Spinal cord (tissue), 10 donors: ENCODE data around the gene KIF13A. TPM values are rescaled to one million over a fixed set of nuclear protein-coding genes. Genes with fewer than 3 reads are reported as not detected.

ENCODE experiments used
- DNase-seq, 6 donors: peaks; one replicate each; pipeline versions ENCODE4 v3.0.0 to v3.0.0-alpha.2; 2013 to 2015; ENCODE audit warnings: low spot score in 6 of 6, low read depth in 4 of 6
- H3K27ac ChIP-seq: one replicate; pipeline ENCODE4 v1.5.1; 2013; ENCODE audit warnings: low read depth, low read length, control low read depth
- H3K27me3 ChIP-seq: one replicate; pipeline ENCODE4 v1.6.1; 2013; ENCODE audit warnings: low read length; ENCODE audit not compliant: control insufficient read depth, insufficient read depth
- H3K36me3 ChIP-seq: one replicate; pipeline ENCODE4 v1.6.1; 2013; ENCODE audit warnings: low read length; ENCODE audit not compliant: control insufficient read depth, insufficient read depth
- H3K4me1 ChIP-seq: one replicate; pipeline ENCODE4 v1.6.1; 2013; ENCODE audit warnings: low read length; ENCODE audit not compliant: control insufficient read depth, insufficient read depth
- H3K4me3 ChIP-seq: one replicate; pipeline ENCODE4 v1.5.1; 2013; ENCODE audit warnings: low read depth, low read length, control low read depth
- H3K9me3 ChIP-seq: one replicate; pipeline ENCODE4 v1.6.1; 2013; ENCODE audit warnings: low read length; ENCODE audit not compliant: control insufficient read depth, insufficient read depth
- WGBS: methylation state at CpG from one replicate; pipeline ENCODE4 v1.1.5; 2013; ENCODE audit warnings: missing lambda C conversion rate; ENCODE audit not compliant: insufficient coverage; 5-methylcytosine and 5-hydroxymethylcytosine counted together
- polyA plus RNA-seq, 2 donors: library from polyadenylated mRNA; unstranded; fragments of 120-200 nt; gene quantifications; one replicate each; pipeline ENCODE4 v1.2.1, GENCODE V29; 2013; ENCODE audit not compliant: insufficient read length in 2 of 2
- total RNA-seq, 2 donors: library from RNA; depleted of rRNA in 1 of 2; stranded (reverse); fragments of 120-200 nt in 1 of 2; fragments of >200 nt in 1 of 2; gene quantifications; one replicate each; pipeline versions ENCODE4 v1.2.3 to v1.2.4, GENCODE V29; 2013 to 2014
- donor health status: healthy.

Gene KIF13A
- total and polyA plus RNA-seq, 4 donors, result 30.5 to 50.8 (median 41.2) TPM

GRCh38 chr6:17870300-17871188 lies 116.9 kb downstream of the KIF13A start:
- Histone ChIP-seq H3K27ac (no peak overlapping the region), H3K36me3 (no peaks in the 10 kb centered on the region), H3K4me1 (peaks cover 3% of the 10 kb centered on the region), H3K27me3 (no peaks in the 10 kb centered on the region), H3K9me3 (no peaks in the 10 kb centered on the region), H3K4me3 (no peak overlapping the region)
- 80% methylated on average over 3 of the region's 5 CpGs for WGBS
- no peak for DNase-seq

- Histone ChIP-seq H3K9me3 (no peaks in the 10 kb centered on the region), H3K4me1 (peaks cover 3% of the 10 kb centered on the region), H3K27ac (no peak overlapping the region), H3K4me3 (no peak overlapping the region), H3K27me3 (no peaks in the 10 kb centered on the region), H3K36me3 (no peaks in the 10 kb centered on the region)
- DNase-seq, result no peak
- WGBS, result 80% methylated on average over 1 of the region's 3 CpGs
Observed at GRCh38 chr6:17869753-17870050, 117.7 kb downstream of the KIF13A start.

- Histone ChIP-seq H3K27ac (peak overlapping the region; percentile 38), H3K4me3 (no peak overlapping the region), H3K9me3 (no peaks in the 10 kb centered on the region), H3K27me3 (no peaks in the 10 kb centered on the region), H3K4me1 (peaks cover 3% of the 10 kb centered on the region), H3K36me3 (no peaks in the 10 kb centered on the region)
- no CpG with 5 or more reads among the region's 6 CpGs for WGBS
- peak in 2 of 6 donors; percentile 52 to 54 for DNase-seq
Observed at GRCh38 chr6:17869010-17869752, 118.3 kb downstream of the KIF13A start.

- DNase-seq, result peak in 1 of 6 donors; percentile 50
- Histone ChIP-seq H3K4me1 (peaks cover 3% of the 10 kb centered on the region), H3K36me3 (no peaks in the 10 kb centered on the region), H3K9me3 (no peaks in the 10 kb centered on the region), H3K27me3 (no peaks in the 10 kb centered on the region), H3K4me3 (no peak overlapping the region), H3K27ac (no peak overlapping the region)
- WGBS, result 100% methylated on average over 1 of the region's 1 CpG
Observed at GRCh38 chr6:17867880-17868279, 119.6 kb downstream of the KIF13A start.

GRCh38 chr6:17866876-17867444 lies 120.5 kb downstream of the KIF13A start:
- no peak overlapping the region for H3K4me3 ChIP-seq
- no peaks in the 10 kb centered on the region for H3K9me3 ChIP-seq
- no peaks in the 10 kb centered on the region for H3K36me3 ChIP-seq
- peaks cover 3% of the 10 kb centered on the region for H3K4me1 ChIP-seq
- no peak overlapping the region for H3K27ac ChIP-seq
- peak in 1 of 6 donors; percentile 50 for DNase-seq
- WGBS, result no CpG with 5 or more reads among the region's 1 CpG
- H3K27me3 ChIP-seq, result no peaks in the 10 kb centered on the region

- DNase-seq, result no peak
Observed at GRCh38 chr6:17865798-17866725, 121.4 kb downstream of the KIF13A start.

GRCh38 chr6:17865243-17865642 lies 122.2 kb downstream of the KIF13A start:
- H3K4me1 ChIP-seq, result peaks cover 3% of the 10 kb centered on the region
- H3K9me3 ChIP-seq, result no peaks in the 10 kb centered on the region
- H3K27ac ChIP-seq, result no peak overlapping the region
- DNase-seq, result no peak
- no peak overlapping the region for H3K4me3 ChIP-seq
- no CpG with 5 or more reads among the region's 2 CpGs for WGBS
- H3K36me3 ChIP-seq, result no peaks in the 10 kb centered on the region
- H3K27me3 ChIP-seq, result no peaks in the 10 kb centered on the region

More at GRCh38 chr6:17865798-17866725, 121.4 kb downstream of the KIF13A start:
- Histone ChIP-seq H3K27ac (no peak overlapping the region), H3K9me3 (no peaks in the 10 kb centered on the region), H3K36me3 (no peaks in the 10 kb centered on the region), H3K27me3 (no peaks in the 10 kb centered on the region), H3K4me1 (peaks cover 3% of the 10 kb centered on the region), H3K4me3 (no peak overlapping the region)
- 60% methylated on average over 1 of the region's 6 CpGs for WGBS

GRCh38 chr6:17863901-17864754 lies 123.3 kb downstream of the KIF13A start:
- Histone ChIP-seq H3K27me3 (no peaks in the 10 kb centered on the region), H3K4me1 (peaks cover 3% of the 10 kb centered on the region), H3K9me3 (no peaks in the 10 kb centered on the region), H3K27ac (no peak overlapping the region), H3K4me3 (no peak overlapping the region), H3K36me3 (no peaks in the 10 kb centered on the region)
- WGBS, result 76% methylated on average over 6 of the region's 12 CpGs
- DNase-seq, result no peak
